Stimulated activated CD8-positive, alpha-beta memory T cell treated with anti-CD3 and anti-CD28 coated beads, Interleukin-4, amount 100 ng/mL, for 1 hour (primary cell): Measurements from ENCODE around the gene FBXW5.

ENCODE experiments used
- DNase-seq, 2 donors: peaks; one replicate each; pipeline ENCODE4 v3.0.0-alpha.2; 2020; ENCODE audit warnings: low read depth in 2 of 2, low spot score in 1 of 2

The FBXW5 gene

GRCh38 chr9:136949817-136950655 lies 5.5 kb upstream of the FBXW5 start:
- peak; percentile 89 to 94 for DNase-seq

- DNase-seq = no peak
These were observed 4.8 kb upstream of the FBXW5 start for GRCh38 chr9:136949239-136949816.

GRCh38 chr9:136947955-136948510 lies 3.5 kb upstream of the FBXW5 start:
- no peak for DNase-seq

GRCh38 chr9:136947028-136947891 lies 2.7 kb upstream of the FBXW5 start:
- DNase-seq = no peak

GRCh38 chr9:136946228-136947027 lies 1.9 kb upstream of the FBXW5 start:
- no peak for DNase-seq

GRCh38 chr9:136945333-136946227 lies 1.0 kb upstream of the FBXW5 start:
- DNase-seq = no peak

GRCh38 chr9:136944212-136944518 lies 373 bp downstream of the FBXW5 start:
- DNase-seq = no peak

- DNase-seq = no peak
These were observed 987 bp downstream of the FBXW5 start for GRCh38 chr9:136943291-136944211.

- no peak for DNase-seq
These were observed 1.7 kb downstream of the FBXW5 start for GRCh38 chr9:136942881-136943230.

- no peak for DNase-seq
These were observed 2.2 kb downstream of the FBXW5 start for GRCh38 chr9:136942112-136942880.

GRCh38 chr9:136941231-136942111 lies 3.1 kb downstream of the FBXW5 start:
- no peak for DNase-seq

- DNase-seq = no peak
These were observed 3.9 kb downstream of the FBXW5 start for GRCh38 chr9:136940526-136941230.

- no peak for DNase-seq
These were observed 4.5 kb downstream of the FBXW5 start for GRCh38 chr9:136939996-136940525.

GRCh38 chr9:136939431-136939995 lies 5.0 kb downstream of the FBXW5 start:
- no peak for DNase-seq

GRCh38 chr9:136937186-136938001 lies 7.1 kb downstream of the FBXW5 start:
- DNase-seq = no peak
